H1 (cell line): Measurements from ENCODE around the gene CMYA5. TPM values are rescaled to one million over a fixed set of nuclear protein-coding genes. Genes with fewer than 3 reads are reported as not detected.

Experiments used
- RNF2 ChIP-seq: fragments of 200-900, 300-1000 bp; sonication (generic); IDR thresholded peaks from 2 replicates; pipeline ENCODE4 v1.7.1; 2016; ENCODE audit warnings: borderline replicate concordance, low read depth, mild to moderate bottlenecking, antibody characterized with exemption, low read length; ENCODE audit not compliant: poor library complexity, severe bottlenecking; ENCODE audit errors: missing control alignments
- SIN3A ChIP-seq, 2 experiments: IDR thresholded peaks in 1 of 2; conservative IDR thresholded peaks in 1 of 2; 2 replicates each; pipeline ENCODE4 v1.6.1; 2011 to 2012; ENCODE audit warnings: low read length in 2 of 2, improper control_type of control experiment in 1 of 2, low read depth in 1 of 2, mild to moderate bottlenecking in 1 of 2
- TEAD4 ChIP-seq: IDR thresholded peaks from 2 replicates; pipeline ENCODE4 v1.6.1; 2012; ENCODE audit warnings: low read depth, low read length, inconsistent platforms, mixed read lengths
- YY1 ChIP-seq: IDR thresholded peaks from 2 replicates; pipeline ENCODE4 v1.6.1; 2011; ENCODE audit warnings: low read depth, mild to moderate bottlenecking, low read length
- ZNF274 ChIP-seq: IDR thresholded peaks from 2 replicates; pipeline ENCODE4 v1.7.0; 2012; ENCODE audit warnings: low read length, borderline replicate concordance; ENCODE audit errors: extremely low read depth
- polyA plus RNA-seq, 7 experiments: library from polyadenylated mRNA; depleted of rRNA in 3 of 7; stranded (reverse) in 5 of 7; unstranded in 2 of 7; fragments of >200 nt in 5 of 7; fragments of 200-250 nt in 2 of 7; gene quantifications; 1 replicate in 5 of 7; 2 replicates in 1 of 7; 4 replicates in 1 of 7; pipeline versions ENCODE4 v1.2.1 to v1.2.3, GENCODE V29; 2011 to 2013; ENCODE audit warnings: missing spikeins in 2 of 7, mixed read lengths in 2 of 7
- total RNA-seq: library from RNA; stranded (reverse); fragmentation: NEBNext Ultra II Directional; extraction: Animal tissue kit (Norgen Biotek cat#: 25700); gene quantifications from 2 replicates; pipeline ENCODE4 v1.2.1, GENCODE V29; 2021

Gene CMYA5
- total and polyA plus RNA-seq, 2 of the 8 experiments (the other 6 are each of a cell fraction or from before 2014, with no cell fraction given), result 0.88 to 0.95 TPM

GRCh38 chr5:79773612-79774011 is 84.0 kb downstream of the CMYA5 start (continued):
- TF ChIP-seq SIN3A (conservative IDR thresholded peaks at IDR 0.05 in 1 of 2, IDR thresholded peaks at IDR 0.05 in 1 of 2; ENCODE audit: low read depth in 1 of 2, low read length in 2 of 2) (no peak), TEAD4 (no peak), RNF2 (no peak), ZNF274 (no peak), YY1 (no peak)
